ENCODE measurements around the gene AKR1B1.

The AKR1B1 gene

DNA sequence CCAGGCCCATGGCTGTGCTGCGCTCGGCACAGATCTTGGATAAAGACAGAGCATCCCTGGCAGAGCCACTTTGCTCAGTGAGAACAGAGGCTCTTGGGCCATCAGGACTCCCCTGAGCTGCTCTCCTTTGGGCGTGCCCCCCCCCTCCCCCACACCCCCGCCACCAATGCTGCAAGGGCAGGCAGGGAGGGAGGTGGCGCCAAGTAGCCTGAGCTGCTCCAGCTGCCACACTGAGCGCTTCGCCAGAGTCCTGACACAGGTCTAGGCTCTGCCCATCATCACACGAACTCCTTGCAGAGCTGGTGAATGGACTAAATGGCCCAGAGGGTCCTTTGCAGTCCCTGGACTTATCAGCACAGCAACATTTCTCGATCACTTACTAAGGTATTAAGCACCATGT lies 12.5 kb downstream of the AKR1B1 start:
- DNase-seq = no peak
- TF ChIP-seq GATA1 (IDR thresholded peaks at IDR 0.05; ENCODE audit: low read depth, low read length) = no peak
- no peak for TF ChIP-seq POLR2A (IDR thresholded peaks at IDR 0.05; ENCODE audit: low read length)

DNA sequence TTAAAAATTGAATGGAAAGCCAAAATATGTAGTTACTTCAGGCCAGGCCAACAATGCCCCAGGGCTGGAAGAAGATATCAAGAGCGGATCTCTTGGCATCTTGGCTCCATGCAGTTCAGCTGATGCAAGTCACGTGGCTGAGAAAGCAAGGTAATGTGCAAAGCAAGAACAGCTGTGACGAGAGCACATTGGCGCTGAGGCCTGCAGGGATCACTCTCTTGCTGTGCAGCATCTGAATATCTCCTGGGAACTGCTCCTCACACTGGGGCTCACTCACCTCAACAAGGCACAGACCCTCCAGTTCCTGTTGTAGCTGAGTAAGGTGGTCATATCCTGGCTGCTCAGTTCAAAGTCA lies 14.0 kb downstream of the AKR1B1 start:
- TF ChIP-seq POLR2A (IDR thresholded peaks at IDR 0.05; ENCODE audit: low read length) = no peak
- no peak for TF ChIP-seq GATA1 (IDR thresholded peaks at IDR 0.05; ENCODE audit: low read depth, low read length)
- no peak for DNase-seq

DNA sequence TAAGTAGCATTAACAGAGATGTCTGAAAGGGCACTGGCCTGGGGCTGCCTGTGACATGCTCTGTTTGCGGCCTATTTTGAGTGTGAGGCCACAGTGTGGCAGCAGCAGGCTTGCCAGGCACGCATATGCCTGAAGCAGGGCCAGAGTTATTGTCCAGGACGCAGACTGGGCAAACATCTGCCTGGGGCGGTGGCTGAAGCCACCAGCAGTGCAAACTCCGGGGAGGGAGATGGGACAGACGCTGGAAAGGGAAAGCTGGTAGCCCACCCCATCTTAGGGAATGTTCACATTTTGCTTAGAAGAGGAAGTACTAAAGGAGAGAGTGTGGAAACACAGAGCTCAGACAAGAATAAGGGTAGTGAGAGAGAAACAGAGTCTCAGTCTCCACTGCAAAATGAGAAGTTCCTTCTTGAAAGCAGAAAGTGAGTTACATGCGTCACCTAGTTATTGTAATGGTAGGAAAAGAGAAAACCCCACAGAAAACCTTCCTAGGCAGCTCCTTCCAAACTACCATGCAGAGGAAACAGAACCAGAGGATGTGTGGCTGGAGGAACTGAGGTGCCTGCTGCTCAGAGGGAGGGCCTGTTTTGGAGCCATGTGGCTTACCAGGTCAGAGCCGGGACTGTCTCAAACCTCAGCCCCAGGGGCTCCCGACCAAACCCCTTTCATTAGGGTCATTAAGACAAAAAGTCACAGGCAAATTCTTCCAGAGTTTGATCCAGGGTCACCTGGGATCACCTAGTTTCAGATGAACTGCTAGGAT lies 14.5 kb downstream of the AKR1B1 start:
- TF ChIP-seq GATA1 (IDR thresholded peaks at IDR 0.05; ENCODE audit: low read depth, low read length) (no peak), POLR2A (IDR thresholded peaks at IDR 0.05; ENCODE audit: low read length) (no peak)
- DNase-seq = no peak

DNA sequence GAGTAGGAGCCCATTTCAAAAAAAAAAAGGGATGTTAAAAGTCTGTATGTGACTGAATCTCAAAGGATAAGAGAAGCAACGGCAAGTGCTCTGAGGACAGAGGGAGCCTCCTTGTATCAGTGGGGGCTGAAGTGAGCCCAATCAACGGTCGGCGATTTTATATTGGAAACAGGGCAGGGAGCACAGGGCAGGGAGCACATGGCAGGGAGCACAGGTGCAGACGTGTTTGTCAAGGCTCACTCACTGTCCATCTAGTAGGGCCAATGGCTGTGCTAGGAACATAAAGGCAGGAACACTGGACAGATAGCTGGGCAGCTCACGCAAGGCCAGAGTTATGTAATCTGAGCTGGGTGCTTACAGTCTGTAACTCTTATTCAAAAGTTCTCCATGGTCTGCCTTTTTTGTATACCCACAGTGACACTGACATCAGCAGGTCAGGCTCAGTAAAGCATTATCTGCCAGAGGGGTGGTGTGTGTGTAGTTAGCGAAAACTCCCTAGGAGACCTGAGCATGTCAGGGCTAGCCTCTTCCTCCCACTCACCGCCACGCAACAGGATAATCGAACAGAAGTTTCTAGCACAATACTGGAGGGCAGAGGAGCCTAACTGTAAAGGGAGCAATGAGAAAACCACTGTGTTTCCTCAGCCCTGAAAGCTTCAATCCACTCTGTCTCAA lies 15.4 kb downstream of the AKR1B1 start:
- no peak for DNase-seq
- no peak for TF ChIP-seq POLR2A (IDR thresholded peaks at IDR 0.05; ENCODE audit: low read length)
- TF ChIP-seq GATA1 (IDR thresholded peaks at IDR 0.05; ENCODE audit: low read depth, low read length) = no peak

DNA sequence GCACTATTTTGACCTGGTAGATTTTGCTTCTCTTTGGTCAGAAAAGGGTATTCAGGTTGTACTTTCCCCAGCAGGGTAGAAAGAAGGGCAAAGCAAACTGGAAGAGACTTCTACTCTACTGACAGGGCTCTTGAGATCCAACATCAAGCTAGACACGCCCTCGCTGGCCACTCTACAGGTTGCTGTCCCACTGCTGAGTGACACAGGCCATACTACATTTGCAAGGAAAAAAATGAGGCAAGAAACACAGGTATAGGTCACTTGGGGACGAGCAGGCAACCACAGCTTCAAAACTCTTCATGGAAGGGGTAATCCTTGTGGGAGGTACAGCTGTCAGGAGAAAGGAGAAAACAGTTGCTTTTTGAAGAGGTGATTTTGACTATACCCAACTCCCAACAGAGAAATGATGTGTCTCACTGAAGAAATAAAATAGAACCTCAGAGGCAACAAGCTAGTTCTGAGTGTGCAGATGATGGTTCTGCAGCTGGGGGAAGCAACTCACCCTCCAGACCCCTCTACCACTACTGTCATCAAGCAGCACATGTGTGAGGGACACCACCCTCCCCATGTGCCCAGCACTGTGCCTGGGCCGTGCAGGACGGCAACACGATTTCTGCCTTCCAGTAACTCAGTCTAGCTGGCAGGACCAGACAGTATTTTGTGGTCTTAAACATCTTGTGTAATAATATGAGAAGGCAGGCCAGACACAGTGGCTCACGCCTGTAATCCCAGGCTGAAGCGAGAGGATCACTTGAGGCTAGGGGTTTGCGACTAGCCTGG lies 16.3 kb downstream of the AKR1B1 start:
- DNase-seq = no peak
- TF ChIP-seq POLR2A (IDR thresholded peaks at IDR 0.05; ENCODE audit: low read length) = no peak
- TF ChIP-seq GATA1 (IDR thresholded peaks at IDR 0.05; ENCODE audit: low read depth, low read length) = no peak

DNA sequence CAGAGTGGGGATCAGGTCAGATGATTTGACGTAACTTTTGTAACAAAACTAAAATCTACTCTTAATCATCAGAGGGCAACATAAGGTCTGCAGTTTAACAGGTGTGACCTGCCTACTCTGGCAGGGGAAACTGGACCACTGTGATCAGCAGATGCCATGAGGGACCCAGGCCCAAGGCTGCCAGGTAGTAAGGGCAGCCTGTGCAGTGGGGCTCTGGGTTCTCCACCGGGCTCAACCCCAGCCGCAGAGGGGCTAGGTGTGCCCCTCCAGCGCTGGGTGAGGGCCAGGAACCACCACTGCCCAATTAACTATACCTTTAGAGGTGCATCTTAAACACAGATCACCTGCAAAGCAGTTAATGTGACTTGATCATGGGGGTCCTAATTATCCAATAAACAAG lies 17.6 kb downstream of the AKR1B1 start:
- no peak for TF ChIP-seq POLR2A (IDR thresholded peaks at IDR 0.05; ENCODE audit: low read length)
- no peak for TF ChIP-seq GATA1 (IDR thresholded peaks at IDR 0.05; ENCODE audit: low read depth, low read length)
- DNase-seq = no peak

DNA sequence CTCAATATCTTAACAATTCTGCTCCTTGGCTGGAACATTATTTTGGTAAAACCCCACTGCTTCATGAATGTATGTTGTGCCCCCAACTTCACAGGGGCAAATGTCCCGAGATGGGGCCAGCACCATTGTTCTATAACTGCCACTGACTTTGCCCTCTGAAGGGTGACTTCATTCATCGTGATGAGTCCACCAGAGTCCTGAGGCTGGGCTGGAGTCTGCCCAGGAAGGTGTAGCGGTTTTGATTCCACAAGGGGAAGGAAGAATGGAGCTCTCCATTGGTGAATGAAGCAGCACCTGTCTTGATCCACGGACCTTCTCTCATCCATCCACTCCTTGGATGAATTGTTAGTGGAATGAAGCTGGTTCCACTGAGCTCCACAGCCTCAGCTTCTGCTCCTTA lies 18.4 kb downstream of the AKR1B1 start:
- no peak for DNase-seq
- TF ChIP-seq POLR2A (IDR thresholded peaks at IDR 0.05; ENCODE audit: low read length) = no peak
- TF ChIP-seq GATA1 (IDR thresholded peaks at IDR 0.05; ENCODE audit: low read depth, low read length) = no peak

DNA sequence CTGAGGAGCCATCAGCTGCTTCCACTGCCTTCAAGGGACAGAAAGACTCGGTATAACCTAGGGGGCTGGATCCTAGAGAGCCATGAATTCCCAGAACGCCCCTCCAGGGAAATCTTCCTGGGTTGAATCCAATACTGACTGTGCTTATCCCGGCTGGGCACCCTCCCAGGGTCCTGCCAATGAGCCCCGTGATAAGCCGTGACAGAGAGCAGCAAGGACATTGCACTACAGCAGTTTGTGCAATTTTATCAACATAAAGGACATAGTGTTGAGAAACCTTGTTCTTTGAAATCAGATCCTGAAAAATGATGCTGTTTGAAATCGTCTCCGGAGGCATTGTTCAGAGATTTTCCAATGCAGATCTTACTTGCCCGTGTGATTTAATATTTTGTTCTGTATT lies 18.8 kb downstream of the AKR1B1 start:
- TF ChIP-seq POLR2A (IDR thresholded peaks at IDR 0.05; ENCODE audit: low read length) (no peak), GATA1 (IDR thresholded peaks at IDR 0.05; ENCODE audit: low read depth, low read length) (no peak)
- no peak for DNase-seq

DNA sequence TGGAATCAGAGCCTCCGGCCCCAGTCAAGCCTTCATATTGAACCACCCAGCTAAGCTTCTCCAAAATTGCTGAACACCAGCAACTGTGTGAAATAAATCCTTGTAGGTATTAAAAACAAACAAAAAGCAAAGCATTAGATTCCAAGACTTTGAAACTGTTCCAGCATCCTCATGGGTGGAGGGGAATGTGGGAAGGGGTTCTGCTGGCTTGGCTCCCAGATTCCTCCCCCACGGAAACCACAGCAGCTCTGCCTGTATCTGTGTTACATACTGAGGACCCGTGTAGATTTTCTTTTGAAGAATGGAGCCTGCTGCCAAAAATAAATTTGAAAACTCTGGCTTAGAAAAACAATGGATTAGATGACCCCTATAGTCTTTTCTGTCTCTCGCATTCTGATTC lies 20.0 kb downstream of the AKR1B1 start:
- TF ChIP-seq POLR2A (IDR thresholded peaks at IDR 0.05; ENCODE audit: low read length) (no peak), GATA1 (IDR thresholded peaks at IDR 0.05; ENCODE audit: low read depth, low read length) (no peak)
- DNase-seq = no peak

DNA sequence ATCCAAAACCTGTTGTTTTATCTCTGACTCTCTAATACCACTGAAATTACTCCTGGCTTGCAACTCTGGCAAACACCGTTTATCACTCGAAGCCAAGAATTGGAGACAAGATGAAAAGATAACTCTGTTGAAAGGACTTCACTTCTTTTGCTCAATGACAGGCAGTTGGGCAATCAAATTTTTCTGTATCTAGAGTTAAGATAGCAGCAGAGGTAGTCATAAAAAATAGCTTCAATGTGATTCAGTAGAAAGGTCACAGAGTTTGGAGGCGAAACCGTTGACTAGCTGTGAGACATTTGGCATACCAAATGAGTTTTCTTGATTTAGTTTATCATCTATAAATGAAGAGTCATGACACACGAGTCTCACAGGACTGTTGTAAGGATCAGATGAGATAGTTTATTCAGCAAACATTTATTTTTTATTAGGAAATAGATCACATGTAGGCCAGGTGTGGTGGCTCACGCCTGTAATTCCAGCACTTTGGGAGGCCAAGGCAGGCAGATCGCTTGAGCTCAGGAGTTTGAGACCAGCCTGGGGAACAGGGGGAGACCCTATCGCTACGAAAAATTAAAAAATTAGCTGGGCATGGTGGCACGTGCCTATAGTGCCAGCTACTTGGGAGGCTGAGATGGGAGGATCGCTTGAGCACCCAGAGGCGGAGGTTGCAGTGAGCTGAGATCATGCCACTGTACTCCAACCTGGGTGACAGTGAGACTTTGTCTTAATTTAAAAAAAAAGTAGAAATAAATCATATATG lies 23.6 kb downstream of the AKR1B1 start:
- no peak for DNase-seq
- TF ChIP-seq POLR2A (IDR thresholded peaks at IDR 0.05; ENCODE audit: low read length) (no peak), GATA1 (IDR thresholded peaks at IDR 0.05; ENCODE audit: low read depth, low read length) (no peak)

DNA sequence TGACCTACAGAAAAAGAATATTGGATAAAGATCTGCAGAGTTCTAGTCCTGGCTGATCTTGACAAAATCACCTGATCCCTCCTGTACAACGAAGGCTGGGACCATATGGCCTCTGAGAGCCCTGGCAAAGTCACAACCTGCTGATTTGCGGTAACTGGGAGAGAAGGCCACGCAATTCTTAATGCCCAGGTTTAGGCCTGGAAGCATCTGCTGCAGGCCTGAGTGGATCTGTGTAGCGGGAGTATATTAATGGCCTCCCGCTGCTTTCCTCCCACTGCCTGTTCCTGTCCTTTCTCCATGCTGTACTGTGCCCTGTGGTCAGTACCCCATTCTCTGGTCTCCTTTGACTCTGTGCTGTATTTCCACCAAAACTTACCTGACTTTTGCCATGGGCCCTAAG lies 24.2 kb downstream of the AKR1B1 start:
- TF ChIP-seq GATA1 (IDR thresholded peaks at IDR 0.05; ENCODE audit: low read depth, low read length) = no peak
- TF ChIP-seq POLR2A (IDR thresholded peaks at IDR 0.05; ENCODE audit: low read length) = no peak
- no peak for DNase-seq

DNA sequence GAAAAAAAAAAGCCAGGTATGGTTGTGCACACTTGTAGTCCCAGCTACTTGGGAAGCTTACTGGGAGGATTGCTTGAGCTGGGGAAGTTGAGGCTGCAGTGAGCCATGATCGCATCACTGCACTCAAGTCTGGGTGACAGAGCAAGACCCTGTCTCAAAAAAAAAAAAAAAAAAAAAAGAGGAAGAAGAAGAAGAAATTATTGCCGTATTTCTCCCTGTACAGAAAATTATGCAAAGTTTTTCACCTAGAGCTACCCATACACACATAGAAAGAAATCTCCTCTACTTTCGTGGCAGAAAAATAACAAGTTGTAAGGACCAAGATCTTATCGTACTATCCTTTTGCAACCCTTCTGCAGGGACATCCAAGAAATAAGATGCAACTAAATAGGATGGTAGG lies 25.5 kb downstream of the AKR1B1 start:
- no peak for DNase-seq
- no peak for TF ChIP-seq POLR2A (IDR thresholded peaks at IDR 0.05; ENCODE audit: low read length)
- TF ChIP-seq GATA1 (IDR thresholded peaks at IDR 0.05; ENCODE audit: low read depth, low read length) = no peak

DNA sequence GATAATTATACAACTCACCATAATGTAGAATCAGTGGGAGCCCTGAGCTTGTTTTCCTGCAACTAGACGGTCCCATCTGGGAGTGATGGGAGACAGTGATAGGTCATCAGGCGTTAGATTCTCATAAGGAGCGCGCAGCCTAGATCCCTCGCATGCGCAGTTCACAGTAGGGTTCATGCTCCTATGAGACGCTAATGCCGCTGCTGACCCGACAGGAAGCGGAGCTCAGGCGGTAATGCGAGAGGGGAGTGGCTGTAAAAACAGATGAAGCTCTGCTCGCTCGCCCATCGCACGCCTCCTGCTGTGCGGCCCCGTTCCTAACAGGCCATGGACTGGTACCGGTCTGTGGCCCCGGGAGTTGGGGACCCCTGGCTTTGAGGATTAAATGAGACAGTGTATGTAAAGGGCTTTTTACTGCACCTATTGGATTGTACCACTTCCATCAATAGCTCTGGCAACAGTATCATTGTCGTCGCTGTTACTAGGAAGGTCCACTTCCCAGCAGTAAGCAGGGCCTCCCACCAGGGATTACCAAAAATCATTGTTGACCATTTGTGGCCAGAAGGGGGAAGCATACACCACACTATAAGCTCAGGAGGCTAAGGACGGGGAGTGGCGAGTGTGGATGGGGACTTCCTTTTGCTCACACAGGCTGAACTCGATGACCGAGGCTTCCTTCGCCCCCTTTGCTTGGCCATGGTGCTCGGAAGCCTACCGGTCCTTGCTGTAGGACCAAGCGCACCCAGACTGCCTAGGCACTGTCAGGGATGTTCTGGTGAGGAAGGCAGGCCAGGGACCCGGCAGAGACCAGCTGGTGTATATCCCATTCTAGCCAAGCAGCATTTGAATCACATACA lies 26.4 kb downstream of the AKR1B1 start:
- no peak for TF ChIP-seq POLR2A (IDR thresholded peaks at IDR 0.05; ENCODE audit: low read length)
- no peak for TF ChIP-seq GATA1 (IDR thresholded peaks at IDR 0.05; ENCODE audit: low read depth, low read length)
- DNase-seq = peak; percentile 81 to 87

Measured in erythroblast (primary cell).